CD4-positive, alpha-beta T cell treated with Interleukin-17A for 1 hour (primary cell): ENCODE data around the gene CHN2.

ENCODE experiments used
- DNase-seq: peaks from one replicate; pipeline ENCODE4 v3.0.0-alpha.2; 2020

The CHN2 gene

DNA sequence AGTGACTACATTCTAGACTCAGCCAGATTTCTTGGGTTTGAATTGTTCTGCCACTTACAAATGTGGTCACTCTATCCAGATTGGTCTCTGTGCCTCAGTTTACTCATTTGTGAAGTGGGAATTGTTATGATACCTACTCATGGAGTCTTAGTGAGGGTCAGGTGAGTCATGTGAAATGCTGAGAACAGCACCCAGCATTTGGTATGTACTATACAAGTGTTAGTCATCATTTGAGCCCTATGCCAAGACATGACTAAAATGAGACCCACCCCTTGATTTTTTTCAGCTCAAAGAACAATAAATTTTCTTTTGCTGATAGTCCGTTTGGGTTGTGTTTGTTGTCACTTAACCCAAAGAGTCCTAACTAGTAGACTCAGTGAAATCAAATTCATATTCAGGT, 92.8 kb downstream of the CHN2 start:
- DNase-seq: no peak

DNA sequence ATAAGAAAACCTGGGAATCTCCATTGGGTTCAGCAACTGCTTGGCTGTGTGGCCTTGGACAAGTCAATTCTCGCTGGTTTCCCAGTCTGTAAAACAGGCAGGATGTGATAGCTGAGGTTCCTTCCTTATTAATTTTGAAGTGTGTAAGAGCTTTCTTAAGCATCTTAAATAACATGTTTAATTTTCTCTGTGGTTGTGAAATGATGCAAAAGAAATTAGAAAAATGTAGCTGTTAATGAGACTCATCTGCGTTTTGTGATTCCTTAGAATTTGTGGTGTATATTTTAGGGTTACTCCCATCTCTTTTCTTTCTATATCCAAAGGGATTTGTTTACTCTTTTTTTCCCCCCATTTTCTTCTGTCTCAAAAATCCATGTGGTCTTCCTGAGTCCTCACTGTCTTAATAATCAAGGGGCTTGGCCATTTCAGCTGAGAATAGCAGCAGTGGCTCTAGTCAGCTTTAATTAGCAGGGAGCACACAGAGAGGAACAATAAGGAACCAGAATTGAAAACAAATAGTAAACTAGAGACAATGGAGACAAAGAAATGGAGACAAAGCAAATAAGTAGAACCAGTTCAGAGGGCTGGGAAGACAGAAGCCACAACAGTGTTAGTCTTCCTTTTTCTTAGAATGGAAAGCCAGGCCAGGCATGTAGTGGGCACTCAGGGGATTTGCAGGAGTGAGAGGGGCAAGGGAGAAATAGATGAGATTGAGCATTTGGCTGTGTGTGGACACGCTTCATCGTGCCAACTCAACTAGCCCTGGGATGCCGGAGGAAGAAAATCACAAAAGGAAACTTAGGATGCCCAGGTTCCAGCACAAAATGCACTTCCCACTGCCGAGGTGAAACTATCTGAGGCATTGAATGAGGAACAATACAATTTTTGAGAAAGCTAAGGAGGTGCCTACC, 93.9 kb downstream of the CHN2 start:
- no peak for DNase-seq

DNA sequence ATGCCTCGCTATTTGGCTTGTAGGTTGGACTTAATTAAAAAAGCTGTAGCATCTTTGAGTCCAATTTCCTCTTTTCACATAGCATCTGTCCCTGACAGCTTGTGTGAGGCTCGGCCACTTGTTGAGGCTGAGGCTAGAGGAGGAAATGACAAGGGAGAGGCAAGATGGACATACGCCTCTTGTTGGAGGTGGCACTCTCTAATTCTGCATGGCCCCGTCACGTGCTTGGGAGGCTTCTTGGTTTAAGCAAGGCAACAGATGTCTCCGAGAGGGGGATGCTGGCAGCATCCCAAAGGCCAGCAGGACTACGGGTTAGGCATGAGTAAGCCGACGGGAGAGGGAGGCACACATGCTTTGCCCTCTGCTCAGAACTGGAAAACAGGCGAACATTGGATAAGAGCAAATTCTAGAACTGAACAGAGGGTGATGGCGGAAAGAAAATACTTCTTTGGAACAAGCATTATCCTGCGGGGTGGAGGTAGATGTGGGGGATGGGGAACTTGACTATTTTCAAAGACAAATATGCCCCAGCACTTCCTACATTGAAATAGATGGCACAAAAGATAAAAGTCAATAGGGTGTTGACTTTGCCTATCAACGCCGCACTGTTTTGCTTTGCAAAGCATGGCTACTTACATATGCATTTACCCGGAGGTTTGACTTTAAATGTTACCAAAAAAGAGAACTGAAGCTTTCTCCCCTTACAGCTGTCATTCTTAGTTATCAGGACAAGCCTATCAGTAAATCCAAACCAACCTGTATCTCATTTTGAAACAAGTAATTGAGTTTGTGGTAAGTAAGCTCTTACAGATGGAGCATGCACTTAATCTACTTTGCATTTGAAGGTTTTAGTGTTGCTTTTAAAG, 94.8 kb downstream of the CHN2 start:
- no peak for DNase-seq

GRCh38 chr7:29290829-29291228, 96.3 kb downstream of the CHN2 start:
- DNase-seq: no peak

DNA sequence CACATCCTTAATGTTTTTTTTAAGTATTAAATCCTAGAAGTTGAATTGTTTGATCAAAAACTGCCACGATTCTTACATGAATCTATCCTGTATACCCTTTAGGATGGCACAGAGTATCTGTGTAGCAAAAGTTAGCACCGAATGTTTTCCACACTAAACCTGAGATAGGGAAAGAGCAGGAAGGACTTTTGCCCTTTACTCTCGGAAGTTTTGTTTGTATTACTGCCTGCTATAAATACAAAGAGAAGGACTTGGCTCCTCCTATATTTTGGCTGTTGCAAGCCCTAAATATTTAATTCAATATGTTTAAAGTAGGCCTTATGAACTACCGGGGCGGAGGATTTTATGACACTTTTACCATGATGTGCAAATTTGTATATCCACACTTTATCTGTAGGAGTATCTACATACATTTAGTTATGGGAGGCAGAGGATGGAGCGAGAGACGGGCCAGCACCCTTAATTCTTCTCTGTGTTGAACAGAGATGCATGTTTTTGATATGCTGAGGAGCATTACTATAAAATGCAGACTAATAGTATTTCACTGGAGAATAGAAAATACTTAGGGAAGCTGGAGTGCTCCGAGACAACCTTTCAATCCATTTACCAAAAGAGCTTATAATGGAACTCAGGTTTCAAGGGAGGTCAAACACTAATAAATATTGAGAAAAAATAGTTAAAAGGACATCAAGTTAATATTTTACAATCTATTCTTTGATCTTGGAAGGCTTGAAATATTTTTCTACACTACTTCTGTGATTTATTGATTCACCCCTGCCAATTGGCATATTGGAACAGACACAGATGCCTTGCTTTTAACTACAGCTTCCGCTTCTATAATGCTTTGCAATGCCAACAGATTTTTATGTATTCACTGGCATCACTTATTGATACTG, 97.4 kb downstream of the CHN2 start:
- no peak for DNase-seq

- no peak for DNase-seq
Measured at GRCh38 chr7:29292886-29293658, 98.5 kb downstream of the CHN2 start.

DNA sequence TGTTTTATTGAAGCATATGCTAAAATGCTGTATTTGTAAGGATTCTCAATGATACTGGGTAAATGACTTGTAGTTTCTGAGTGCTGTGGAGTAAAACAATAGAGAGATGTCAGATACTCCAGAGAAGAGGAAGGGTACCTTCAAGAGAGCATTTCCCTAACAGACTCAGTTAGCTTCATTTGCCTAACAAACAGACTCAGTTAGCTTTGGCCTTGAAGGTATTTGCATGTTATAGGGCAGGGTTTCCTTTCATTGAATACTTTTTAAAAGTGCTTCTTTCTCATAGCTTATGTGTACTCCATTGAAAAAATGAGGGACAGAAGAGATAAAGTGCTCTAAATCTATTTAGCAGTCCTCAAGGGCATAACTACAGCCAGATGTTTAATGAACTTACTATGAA, 101.8 kb downstream of the CHN2 start:
- no peak for DNase-seq

DNA sequence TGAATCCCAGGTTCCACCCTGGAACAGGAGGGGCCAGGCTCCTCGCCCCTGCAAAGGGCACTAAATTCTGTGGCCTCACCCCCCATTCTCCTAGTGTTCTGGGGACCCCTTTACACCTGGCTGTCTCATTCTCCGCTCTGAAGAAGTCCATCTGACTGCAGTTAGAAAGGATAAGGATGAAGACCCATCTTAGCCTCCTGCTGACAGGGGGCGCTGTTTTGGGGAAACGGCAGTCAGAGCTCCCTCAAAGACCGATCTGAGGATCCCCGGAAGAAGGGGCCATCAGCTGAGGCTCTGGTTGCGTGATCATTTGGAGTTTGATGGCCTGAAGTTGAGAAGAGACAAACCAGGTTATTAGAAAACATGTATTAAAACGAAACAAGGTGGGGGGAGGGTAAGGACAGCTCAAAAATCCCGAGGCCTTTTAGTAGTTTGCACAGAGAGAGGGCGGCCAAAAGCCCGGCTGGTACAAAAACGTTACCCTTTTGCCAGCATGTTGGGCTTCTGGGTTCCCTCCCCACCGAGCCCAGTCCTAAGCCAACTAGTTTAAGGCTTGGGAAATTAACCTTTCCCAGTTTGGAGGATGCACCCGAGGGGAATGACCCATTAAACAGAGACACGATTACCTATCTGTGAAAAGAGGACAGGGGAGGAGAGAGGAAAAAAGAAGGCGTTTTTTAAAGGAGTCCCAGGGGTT, 102.8 kb downstream of the CHN2 start:
- DNase-seq: no peak

GRCh38 chr7:29299086-29299485, 104.5 kb downstream of the CHN2 start:
- no peak for DNase-seq

DNA sequence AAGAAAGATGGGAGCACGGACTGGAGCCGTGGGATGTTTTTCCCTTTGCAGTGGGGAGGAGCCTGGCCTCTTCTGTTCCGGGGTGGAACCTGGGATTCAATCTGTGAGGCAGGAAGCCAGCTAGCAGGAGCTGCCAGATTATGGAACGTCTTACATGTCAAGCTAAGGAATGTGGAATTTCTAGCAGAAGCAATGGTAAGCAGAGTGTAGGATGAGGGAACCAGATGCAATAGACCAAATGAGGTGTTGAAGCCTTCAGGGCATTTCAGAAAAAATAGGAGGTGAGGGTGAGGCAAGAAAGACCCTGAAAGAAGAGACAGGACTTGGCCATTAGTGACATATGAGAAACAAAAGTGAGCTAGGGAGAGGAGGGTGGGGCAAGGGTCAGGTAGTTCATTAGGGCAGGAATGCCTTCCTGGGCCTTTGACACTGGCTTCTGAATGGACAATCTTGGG, 105.5 kb downstream of the CHN2 start:
- DNase-seq: no peak

- DNase-seq: no peak
Measured at GRCh38 chr7:29300649-29301048, 106.1 kb downstream of the CHN2 start.

GRCh38 chr7:29302666-29303395, 108.3 kb downstream of the CHN2 start:
- DNase-seq: no peak

- no peak for DNase-seq
Measured at GRCh38 chr7:29304756-29305155, 110.2 kb downstream of the CHN2 start.

- DNase-seq: no peak
Measured at GRCh38 chr7:29306319-29306991, 111.9 kb downstream of the CHN2 start.

DNA sequence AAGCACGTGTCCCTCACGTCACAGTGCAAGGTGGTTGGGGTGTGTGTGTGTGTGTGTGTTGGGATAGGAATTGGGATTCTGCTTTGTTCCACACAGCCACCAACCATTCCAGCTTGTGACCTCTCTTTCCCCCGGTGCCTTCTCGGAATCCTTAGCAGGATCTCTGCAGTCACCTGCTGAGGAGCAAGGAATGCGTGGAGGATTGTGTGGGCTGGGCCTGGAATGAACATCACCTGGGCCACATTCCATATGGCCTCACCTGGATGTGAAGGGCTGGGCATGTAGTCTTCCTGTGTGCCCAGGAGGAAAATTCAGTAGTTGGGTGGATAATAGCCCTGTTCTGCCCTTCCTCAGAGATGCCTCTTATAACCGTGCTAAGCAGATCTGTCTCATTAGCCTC, 113.8 kb downstream of the CHN2 start:
- DNase-seq: no peak

DNA sequence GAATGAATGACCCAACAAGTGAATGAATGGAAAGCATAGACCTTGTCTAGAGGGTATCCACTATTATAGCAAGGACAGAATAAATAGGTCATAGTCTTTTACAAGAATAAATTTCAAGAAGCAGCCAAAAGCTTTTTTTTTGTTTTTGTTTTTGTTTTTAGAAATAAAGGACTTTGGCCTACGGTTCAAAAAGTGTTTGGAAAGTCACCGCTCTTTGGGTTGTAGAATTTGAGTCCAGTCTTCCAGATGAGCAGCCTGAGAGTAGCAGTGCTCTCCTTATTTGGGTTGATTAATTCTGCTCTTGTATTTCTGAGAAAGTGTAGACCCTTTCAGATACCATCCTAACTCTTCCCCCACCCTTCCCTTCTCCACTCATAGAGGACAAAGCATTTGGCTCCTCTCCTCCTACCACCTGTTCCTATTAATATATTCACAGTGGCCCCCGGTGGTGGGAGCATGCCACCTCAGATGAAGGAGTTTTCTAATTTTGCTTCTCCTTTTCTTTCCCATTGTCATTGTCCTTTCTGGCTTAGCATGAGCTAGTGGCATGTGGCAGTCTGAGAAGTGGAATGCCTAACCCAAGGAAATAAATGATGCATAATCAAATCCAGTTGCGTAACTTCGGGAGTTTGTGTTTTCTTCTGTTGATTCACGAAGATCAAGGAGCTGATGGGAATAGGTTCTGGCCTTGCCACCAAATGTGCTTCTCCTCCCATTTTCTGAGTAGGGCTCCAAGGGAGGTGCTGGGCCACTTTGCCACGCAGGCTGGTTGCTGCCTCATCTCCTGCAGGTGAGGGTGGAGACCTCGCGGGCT, 114.7 kb downstream of the CHN2 start:
- no peak for DNase-seq

- no peak for DNase-seq
Measured at GRCh38 chr7:29310625-29311024, 116.0 kb downstream of the CHN2 start.

DNA sequence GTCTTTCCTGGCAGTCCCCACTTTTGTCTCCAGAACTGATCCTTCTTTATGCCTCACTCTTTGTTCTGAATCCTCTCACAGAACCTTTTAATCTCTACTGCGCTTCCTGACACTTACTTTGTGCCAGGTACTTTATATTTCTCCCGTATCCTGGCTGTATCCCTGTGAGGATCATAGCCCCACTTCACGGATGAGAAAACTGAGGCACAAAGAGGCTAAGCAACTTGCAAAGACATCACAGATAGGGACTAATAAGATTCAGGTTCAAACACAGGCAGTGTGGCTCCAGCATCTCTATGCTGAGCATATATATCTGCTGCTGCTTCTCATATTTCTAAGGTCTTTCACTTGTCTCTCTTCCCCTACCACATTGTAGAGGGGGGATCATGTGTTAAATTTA, 116.7 kb downstream of the CHN2 start:
- DNase-seq: no peak

- DNase-seq: no peak
Measured at GRCh38 chr7:29314148-29314547, 119.6 kb downstream of the CHN2 start.
